GM13976 (cell line): ENCODE data around the gene VEGFB.
A peak's percentile ranks its signal among the peaks of the same experiment; 100 is the strongest.

ENCODE experiments used
- DNase-seq: peaks from one replicate; pipeline ENCODE4 v3.0.0; 2012; ENCODE audit warnings: low spot score
- in situ Hi-C: fragments of 300-500 bp; cut with MboI; formaldehyde crosslinking; loops from one replicate; pipeline ENCODE4 v1.12.0; 2022; ENCODE audit warnings: low sequenced_read_pairs, mixed read lengths, inconsistent platforms; ENCODE audit not compliant: unreplicated experiment
- TF ChIP-seq, protein P1 (sequence below): IDR thresholded peaks from 2 replicates; pipeline ENCODE4 v1.5.1; 2012; ENCODE audit warnings: borderline replicate concordance, mild to moderate bottlenecking; ENCODE audit not compliant: insufficient read depth; ENCODE audit errors: extremely low read depth, missing control alignments, control extremely low read depth

The VEGFB gene

DNA sequence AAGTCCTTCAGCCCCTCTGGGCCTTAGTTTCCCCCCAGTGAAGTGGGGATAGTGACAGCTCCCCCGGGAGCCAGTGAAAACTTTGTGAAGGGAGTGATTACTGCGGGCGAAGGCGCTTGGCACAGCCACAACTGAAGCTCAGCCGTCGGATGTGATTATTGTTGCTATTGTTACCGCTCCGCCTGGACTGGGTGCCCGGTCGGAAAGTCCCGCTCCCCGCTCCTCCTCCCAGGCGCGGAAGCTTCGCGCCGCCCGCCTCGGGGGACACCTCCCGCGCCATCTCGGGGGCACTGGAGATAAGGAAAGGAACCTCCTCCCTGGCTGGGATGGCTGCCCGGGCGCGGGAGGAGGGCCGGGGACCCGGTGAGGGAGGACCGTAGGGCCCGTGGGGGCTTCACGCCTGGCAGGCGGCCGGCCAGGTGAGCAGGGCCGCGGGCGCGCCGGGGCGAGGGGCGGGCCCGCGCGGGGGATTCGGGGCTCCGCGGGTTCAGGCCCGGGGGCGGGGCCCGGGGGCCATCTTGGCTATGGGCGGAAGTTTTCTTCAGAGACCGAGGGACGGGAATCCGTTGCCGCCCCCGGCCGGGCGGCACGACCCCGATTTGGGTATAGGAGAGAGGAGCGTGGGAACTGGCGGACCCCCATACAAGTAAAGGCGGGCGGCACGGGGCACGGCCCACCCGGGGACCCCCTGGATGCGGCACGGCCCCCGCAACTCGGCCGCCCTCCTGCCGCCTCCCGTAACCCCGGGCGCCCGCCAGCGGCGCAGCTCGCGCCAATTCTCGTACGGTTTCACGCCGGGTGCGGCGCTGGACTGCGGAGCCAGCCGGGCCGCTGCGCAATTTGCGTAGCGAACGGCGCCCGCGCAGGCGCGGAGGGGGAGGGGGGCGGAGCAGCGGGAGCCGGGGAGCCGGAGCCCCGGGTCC lies 50.8 kb downstream of the VEGFB start, which contains the start of gene GPR137:
GPR137 (plus strand) TSS at position 887 of the 923 bp plus-strand sequence. CDS start 677 bp downstream, outside the sequence.
- TF ChIP-seq, protein P1, sequence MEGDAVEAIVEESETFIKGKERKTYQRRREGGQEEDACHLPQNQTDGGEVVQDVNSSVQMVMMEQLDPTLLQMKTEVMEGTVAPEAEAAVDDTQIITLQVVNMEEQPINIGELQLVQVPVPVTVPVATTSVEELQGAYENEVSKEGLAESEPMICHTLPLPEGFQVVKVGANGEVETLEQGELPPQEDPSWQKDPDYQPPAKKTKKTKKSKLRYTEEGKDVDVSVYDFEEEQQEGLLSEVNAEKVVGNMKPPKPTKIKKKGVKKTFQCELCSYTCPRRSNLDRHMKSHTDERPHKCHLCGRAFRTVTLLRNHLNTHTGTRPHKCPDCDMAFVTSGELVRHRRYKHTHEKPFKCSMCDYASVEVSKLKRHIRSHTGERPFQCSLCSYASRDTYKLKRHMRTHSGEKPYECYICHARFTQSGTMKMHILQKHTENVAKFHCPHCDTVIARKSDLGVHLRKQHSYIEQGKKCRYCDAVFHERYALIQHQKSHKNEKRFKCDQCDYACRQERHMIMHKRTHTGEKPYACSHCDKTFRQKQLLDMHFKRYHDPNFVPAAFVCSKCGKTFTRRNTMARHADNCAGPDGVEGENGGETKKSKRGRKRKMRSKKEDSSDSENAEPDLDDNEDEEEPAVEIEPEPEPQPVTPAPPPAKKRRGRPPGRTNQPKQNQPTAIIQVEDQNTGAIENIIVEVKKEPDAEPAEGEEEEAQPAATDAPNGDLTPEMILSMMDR: no peak
- peak; percentile 95 for DNase-seq
- in situ Hi-C loops: loop anchor here (25.0 kb wide), 1 partner anchor 298 kb away; the partner anchor contains the start of gene OTUB1

DNA sequence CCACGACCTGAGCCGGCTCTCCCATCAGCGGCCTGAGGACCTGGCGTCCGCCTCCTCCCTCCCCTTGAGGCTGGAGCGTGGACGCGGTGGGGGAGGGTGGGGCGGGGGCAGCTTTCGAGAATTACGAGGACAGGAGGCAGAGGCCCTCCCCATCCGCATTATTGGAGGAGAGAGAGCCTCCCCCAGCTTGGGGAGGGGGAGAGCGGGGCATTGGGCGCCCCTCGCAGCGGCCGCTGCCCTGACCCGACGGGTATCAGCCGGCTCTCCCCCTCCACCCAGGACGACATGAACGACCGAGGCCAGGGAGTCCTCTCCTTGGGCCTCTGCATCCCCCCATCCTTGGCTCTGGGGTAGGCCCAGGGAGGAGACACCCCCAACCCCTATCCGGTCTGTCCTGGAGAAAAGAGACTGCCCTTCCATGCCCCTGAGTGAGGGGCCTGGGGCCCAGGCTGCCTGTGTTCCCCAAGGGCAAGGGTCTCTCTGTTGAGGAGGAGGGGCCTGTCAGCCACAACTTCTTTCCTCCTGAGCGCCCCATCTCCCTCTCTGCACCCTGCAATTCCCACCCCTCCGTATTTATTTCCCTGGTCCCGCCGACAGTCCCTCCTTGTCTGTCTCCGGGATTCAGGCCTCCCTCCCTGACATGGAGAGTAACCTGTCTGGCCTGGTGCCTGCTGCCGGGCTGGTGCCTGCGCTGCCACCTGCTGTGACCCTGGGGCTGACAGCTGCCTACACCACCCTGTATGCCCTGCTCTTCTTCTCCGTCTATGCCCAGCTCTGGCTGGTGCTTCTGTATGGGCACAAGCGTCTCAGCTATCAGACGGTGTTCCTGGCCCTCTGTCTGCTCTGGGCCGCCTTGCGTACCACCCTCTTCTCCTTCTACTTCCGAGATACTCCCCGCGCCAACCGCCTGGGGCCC lies 51.8 kb downstream of the VEGFB start:
- TF ChIP-seq, protein P1: no peak
- in situ Hi-C loops: loop anchor here (25.0 kb wide), 1 partner anchor 299 kb away; the partner anchor contains the start of gene OTUB1
- no peak for DNase-seq

DNA sequence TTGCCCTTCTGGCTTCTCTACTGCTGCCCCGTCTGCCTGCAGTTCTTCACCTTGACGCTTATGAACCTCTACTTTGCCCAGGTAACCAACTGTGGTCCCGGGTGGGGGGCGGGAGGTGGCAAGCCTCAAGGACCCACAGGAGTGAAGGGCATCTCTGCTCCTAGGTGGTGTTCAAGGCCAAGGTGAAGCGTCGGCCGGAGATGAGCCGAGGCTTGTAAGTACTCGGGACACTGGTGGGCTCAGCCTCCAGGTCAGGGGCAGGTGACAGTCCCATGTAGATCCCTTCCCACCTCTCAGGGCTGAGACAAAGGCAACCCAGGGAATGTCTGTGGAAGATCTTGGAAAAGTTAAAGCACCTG lies 52.4 kb downstream of the VEGFB start:
- in situ Hi-C loops: loop anchor here (25.0 kb wide), 1 partner anchor 299 kb away; the partner anchor contains the start of gene OTUB1
- TF ChIP-seq, protein P1: no peak
- no peak for DNase-seq

DNA sequence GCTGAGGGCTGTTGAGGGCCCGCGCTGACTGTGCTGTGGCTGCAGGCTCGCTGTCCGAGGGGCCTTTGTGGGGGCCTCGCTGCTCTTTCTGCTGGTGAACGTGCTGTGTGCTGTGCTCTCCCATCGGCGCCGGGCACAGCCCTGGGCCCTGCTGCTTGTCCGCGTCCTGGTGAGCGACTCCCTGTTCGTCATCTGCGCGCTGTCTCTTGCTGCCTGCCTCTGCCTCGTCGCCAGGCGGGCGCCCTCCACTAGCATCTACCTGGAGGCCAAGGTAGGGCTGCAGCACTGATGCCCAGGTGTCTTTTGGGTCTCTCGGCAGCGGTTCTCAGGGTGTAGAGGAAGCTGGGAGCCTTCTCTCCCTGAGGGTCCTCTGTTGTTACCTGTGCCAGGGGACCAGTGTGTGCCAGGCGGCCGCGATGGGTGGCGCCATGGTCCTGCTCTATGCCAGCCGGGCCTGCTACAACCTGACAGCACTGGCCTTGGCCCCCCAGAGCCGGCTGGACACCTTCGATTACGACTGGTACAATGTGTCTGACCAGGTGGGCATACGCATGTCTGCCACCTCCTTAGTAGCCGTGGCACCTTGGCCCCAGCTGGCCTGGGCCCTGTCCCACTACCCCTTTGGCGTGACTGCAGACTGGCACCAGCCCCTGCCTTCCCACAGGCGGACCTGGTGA lies 53.4 kb downstream of the VEGFB start:
- TF ChIP-seq, protein P1: no peak
- in situ Hi-C loops: loop anchor here (25.0 kb wide), 1 partner anchor 301 kb away; the partner anchor contains the start of gene OTUB1
- no peak for DNase-seq

DNA sequence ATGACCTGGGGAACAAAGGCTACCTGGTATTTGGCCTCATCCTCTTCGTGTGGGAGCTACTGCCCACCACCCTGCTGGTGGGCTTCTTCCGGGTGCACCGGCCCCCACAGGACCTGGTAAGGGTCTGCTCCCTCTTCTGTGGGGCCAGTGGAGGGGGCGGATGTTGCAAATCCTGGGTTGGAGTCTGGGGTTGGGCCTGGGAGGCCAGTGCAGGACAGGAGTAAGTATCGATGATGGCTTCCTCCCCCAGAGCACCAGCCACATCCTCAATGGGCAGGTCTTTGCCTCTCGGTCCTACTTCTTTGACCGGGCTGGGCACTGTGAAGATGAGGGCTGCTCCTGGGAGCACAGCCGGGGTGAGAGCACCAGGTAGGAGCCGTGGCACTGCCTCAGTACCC lies 54.0 kb downstream of the VEGFB start:
- DNase-seq: no peak
- in situ Hi-C loops: loop anchor here (25.0 kb wide), 1 partner anchor 301 kb away; the partner anchor contains the start of gene OTUB1
- TF ChIP-seq, protein P1: no peak
